HG02610 (cell line): ENCODE data around the gene VCP.

Experiments used
- ATAC-seq: cut with Tn5 transposase; IDR thresholded peaks from one replicate; pipeline ENCODE4 v1.9.1; 2021; ENCODE audit warnings: mild to moderate bottlenecking, moderate library complexity; ENCODE audit not compliant: unreplicated experiment

The VCP gene

GRCh38 chr9:35103660-35104191, 31.3 kb upstream of the VCP start:
- no peak for ATAC-seq

DNA sequence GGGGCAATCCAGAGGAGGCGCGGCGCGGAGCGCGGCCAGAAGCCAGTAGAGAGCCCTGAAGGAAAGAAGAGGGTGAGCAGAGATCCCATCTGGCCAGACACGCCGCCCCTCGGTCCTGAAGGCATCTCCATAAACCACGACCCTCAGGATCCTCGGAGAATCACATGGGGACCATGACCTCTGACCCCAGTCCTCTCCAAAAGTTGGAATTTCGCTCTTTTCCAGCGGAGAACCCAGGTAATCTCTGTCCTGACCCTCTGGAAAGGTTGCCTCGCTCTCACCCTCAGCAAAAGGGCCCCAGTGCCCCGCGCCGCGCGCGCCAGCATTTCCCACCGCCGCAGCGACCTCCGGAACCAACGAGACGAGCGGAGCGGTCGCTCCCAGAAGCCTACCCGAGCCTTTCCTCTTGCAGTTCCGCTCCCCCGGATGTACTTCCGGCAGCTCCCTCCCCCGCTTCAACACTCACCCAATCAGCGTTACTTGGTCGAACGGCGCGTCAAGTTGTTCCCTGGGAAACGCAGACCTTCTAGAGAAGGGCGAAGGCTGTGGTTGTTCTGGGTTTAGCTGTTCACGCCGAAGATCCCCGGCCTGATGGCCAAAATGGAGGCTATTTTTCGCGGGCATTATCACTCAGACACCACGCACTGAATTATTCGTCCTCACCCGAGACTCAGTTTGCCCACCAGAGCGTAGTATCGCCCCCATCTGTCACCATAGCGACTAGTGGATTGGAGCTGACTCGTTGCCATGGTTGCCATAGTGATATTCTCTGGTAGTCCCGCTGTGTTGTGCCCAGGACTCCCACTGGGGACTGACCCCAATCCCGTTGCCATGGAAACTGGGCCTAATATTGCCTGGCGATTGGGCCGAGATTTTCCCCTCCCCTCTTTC, 30.6 kb upstream of the VCP start, which contains the start of gene STOML2:
STOML2 (minus strand) TSS at position 363 of the 891 bp plus-strand sequence; CDS start at position 326, 37 bp downstream.
- ATAC-seq: peak; percentile 93

- no peak for ATAC-seq
These were observed 30.0 kb upstream of the VCP start for GRCh38 chr9:35102465-35102768.

DNA sequence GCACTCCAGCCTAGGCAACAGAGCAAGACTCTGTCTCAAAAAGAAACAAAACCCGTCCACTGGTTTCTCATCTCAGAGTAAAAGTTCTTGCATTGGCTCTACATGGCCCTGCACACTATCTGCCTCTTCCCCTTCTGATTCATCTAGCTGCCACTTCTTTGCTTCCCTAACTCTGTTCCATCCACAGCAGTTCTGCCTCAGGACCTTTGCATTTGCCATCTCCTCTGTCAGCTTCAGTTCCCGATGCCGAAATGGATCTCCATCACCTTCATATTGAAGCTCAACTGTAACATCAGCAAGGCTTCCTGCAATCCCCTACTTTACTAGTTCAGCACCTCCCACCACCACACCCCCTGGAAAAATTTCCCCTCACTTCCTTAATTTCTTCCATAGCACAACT, 25.1 kb upstream of the VCP start:
- no peak for ATAC-seq

- ATAC-seq: peak; percentile 86
These were observed 23.8 kb upstream of the VCP start, which contains the start of gene PIGO for GRCh38 chr9:35096035-35096849. TSS of gene PIGO (minus strand) at chr9:35096591. CDS start at chr9:35095565, 1,026 bp downstream.

DNA sequence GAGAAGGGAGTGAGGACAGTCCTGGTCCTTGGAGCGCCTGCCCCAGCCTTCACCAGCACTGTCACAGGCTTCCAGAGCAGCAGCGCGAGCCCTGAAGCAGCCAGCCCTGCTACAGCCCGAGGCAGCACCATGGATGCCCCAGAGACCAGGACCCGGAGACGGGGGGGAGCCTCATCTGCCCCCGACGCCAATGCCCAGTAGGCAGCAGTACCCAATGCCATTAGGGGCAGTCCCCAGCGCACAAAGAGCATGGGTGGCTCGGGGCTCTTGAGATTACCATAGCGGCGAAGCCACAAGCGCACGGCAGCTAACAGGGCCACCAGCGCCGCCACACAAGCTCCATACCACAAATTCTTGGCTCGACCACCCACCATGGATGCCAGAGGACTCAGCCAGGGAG, 19.1 kb upstream of the VCP start:
- no peak for ATAC-seq

GRCh38 chr9:35089434-35089833, 17.0 kb upstream of the VCP start:
- ATAC-seq: no peak

DNA sequence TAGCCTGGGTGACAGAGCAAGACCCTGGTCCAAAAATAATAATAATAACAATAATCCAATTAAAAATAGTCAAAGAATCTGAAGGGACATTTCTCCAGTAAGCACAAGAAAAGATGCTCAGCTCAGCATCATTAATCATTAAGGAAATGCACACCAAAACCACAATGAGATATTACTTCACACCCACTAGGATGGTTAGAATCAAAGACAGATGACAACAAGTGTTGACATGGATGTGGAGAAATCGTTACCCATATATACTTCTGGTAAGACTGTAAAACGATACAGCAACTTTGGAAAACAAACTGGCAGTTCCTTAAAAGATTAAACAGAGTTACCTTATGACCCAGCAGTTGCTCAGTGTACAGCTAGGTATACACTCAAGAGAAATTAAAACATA, 12.7 kb upstream of the VCP start:
- no peak for ATAC-seq

DNA sequence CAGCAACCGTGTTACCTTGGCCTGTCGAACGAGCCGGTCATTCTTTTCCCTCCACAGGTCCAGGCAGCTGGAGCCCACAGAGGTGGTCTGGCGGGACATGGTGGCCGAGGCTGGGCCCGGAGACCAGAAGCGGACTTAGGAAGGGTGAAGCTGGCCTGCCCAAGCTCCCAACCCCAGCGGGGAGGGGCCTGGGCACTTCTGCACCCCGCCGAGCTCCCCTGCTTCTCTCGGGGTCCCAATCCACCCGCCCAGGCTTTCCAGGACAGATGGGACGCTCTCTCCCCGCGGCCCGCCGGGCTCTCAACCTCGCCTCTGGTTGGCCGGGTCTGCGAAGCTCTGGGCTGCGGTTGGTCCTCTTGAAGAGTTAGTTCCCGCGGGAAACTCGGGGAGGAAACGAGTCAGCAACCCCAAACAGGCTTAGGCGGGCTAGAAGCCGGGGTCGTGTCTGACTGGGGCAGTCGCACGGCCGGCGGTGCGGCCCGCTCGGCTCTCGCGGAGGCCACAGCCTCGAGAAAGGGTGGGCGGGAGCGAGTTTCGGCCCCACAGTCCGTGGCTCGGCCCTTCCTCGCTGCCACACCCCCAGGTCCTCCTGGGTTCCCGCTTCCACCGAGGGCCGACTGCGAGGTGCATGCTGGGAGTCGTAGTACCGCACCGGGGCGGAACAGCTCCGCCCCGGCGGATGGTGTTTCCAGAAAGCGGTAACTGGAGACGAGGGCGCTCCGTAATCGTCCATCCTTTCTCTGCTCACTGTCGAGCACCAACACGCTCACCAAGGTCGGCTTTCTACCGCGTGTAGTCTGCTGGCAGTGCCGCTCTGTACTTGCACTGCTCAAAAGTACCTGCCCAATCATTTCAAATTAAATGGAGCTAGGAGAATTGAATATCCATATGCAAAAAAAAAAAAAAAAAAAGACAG, 7.3 kb upstream of the VCP start, which contains the start of gene FANCG:
FANCG (minus strand) TSS at position 517 of the 916 bp plus-strand sequence; CDS start at position 99, 418 bp downstream.
- peak; percentile 85 for ATAC-seq

GRCh38 chr9:35079041-35079425, 6.6 kb upstream of the VCP start:
- no peak for ATAC-seq

- ATAC-seq: no peak
These were observed 5.6 kb upstream of the VCP start for GRCh38 chr9:35078066-35078465.

DNA sequence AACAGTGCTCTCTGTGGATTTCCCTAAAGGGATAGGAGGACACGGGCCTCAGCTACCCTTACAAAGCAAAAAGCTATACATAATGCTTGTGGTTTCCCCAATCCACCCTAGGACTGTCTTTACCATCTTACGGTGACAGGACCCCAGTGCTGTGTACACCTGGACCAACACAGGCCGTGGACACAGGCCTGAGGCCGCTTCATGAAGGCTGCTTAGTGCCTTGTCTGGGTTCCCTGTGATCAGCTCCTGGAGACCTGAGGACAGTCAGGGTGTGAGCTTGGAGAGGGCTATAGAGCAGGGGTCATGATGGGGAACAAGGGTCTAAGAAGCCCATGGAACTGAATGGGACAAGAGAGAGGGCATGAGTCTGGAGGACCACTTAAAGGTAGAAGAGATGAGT, 4.4 kb upstream of the VCP start:
- no peak for ATAC-seq

- no peak for ATAC-seq
These were observed 2.9 kb upstream of the VCP start for GRCh38 chr9:35075358-35075757.

GRCh38 chr9:35074791-35075190, 2.4 kb upstream of the VCP start:
- ATAC-seq: no peak

- ATAC-seq: no peak
These were observed 1.7 kb upstream of the VCP start for GRCh38 chr9:35074141-35074540.

GRCh38 chr9:35073279-35073612, 821 bp upstream of the VCP start:
- no peak for ATAC-seq

DNA sequence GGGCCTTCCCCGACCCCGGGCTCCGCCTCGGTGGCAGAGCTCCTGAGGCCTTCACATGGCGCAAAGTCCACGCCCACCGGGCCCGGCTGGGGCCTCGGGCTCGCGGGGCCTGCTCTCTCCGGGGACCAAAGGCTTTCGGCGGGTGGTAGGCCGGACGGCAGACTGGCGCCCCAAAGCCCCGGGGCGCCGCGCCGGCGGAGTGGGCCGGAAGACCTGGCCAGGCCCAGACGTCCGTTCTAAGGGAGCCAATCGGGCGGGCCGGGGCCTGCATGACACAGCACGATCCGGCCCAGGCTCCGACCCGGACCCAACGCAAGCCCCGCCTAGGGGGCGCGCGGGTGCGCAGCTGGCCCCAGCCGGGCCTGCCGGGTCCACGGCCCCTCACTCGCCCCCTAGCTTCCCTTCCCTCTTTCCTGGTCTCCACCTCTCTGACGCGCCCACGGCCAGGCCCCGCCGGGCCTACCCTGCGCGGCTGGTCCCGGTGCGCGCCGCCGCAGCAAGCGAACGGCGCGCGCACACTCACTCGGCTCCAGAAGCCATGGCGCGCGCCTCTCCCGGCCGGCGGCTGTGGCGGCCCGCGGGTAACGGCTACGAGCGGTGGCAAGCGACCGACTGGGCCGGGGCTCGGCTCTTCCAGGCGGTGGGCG, 488 bp downstream of the VCP start:
- ATAC-seq: peak; percentile 46

DNA sequence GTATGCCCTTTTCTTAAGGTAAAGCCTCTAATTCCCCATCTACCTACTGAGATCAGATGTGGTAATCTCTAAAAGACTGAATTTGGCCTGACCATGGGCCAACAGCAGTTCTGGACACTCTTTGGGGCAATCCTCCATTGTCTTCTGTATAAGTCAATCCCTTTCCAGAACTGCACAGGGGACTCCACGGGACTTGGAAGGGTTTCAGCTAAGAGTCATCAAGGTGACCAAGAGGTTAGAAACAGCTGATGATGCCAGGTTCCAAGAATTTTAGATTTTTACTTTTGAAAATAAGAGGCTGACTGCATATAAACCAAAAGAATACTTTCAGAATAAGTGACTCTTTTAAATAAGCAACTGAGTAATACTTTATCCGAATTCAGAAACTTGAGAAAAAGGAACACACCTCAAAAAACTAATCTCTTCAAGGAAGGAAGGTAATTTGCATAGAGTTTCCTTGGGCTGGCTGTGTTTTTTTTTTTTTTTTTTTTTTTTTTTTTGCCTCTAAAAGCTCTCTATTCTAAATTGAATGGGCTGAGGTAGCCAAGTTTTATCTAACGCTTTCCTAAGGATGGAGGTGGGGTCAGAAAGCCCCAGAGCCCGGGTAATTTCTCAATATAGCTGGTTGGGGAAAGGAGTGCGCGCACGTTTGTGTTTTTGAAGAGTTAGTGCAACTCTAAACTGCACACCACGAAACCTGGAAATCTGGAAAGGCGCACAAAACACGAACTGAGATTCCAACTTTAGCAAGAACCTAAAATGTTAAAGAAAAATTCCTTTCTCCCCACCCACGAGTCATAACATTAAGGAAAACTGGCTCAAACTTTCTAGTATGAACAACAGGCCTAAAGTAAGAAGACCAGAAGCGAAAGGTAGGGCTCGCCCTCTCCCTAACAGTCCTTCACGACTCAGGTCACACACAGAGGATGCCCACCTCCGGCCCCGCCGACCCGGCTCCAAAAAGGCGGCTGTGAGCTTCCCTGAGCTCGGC, 1.3 kb downstream of the VCP start:
- no peak for ATAC-seq

DNA sequence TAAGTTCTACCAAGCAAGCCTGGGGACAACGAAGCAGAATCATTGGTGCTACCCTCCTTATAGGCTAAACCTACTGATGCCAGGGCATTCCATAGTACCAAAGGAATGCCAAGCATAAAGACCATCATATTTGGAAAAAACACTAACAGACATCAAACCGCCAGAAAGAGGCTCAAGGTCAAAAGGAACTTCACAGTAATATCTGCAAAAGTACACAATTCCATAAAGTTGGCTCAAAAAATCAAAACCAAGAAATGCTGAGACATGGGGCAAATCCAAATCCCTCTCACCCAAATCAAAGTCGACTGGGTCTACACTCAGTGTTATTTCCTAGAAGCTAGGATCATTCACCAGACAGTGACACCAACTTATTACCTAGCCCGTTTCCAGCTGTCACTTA, 3.4 kb downstream of the VCP start:
- ATAC-seq: no peak
